Measurements from ENCODE around the gene GOLGA8J.
"Not testable (repeated sequence)": the region's sequence is repeated elsewhere in the genome, so short reads cannot be mapped to it uniquely, and the experiment has no call there.

Gene GOLGA8J, protein sequence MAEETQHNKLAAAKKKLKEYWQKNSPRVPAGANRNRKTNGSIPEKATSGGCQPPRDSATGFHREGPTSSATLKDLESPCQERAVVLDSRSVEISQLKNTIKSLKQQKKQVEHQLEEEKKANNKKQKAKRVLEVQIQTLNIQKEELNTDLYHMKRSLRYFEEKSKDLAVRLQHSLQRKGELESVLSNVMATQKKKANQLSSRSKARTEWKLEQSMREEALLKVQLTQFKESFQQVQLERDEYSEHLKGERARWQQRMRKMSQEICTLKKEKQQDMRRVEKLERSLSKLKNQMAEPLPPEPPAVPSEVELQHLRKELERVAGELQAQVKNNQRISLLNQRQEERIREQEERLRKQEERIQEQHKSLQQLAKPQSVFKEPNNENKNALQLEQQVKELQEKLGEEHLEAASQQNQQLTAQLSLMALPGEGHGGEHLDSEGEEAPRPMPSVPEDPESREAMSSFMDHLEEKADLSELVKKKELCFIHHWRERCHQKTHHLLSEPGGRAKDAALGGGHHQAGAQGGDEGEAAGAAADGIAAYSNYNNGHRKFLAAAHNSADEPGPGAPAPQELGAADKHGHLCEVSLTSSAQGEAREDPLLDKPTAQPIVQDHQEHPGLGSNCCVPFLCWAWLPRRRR

DNA sequence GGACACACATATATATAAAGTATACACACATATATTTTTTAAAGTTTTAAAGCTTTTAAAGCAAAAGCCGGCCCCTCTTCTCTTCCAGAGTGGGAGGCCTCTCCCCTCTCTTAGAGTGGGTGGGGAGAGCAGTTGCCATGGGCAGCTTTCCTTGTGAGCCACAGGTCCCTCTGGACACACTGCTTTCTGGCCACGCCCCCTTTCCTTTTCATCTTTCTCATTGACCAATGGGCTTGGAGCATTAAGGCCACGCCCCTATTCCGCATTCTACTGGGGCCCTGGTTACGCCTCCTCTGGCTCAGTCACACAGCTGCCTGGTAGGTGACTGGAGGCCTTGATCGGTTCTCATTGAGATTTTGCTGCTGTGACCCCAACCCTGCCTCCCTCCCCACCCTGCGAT is at the start of gene GOLGA8J:
TSS of gene GOLGA8J (plus strand) at position 301 of the 400 bp plus-strand sequence. CDS start at position 399, 98 bp downstream.
- not testable (repeated sequence) for DNase-seq

DNA sequence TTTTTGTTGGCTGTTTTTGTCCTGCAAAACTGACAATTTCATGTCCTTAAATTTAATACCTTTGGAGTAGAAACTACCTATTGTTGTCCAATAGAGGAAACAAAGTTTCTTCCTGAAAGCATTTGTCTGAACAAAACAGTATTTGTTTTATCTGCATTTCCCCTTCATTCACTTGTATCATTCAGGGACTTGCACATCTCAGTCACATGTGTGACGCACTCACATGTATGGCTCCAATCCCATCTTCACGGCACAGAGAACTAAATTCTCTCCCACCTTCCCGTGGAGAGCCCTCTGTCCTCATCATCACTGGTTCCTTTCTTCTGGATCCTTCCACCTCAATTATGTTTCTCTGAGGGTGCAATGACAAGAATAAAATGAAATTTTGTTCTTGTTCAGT is 49.5 kb upstream of the GOLGA8J start:
- DNase-seq: no peak

DNA sequence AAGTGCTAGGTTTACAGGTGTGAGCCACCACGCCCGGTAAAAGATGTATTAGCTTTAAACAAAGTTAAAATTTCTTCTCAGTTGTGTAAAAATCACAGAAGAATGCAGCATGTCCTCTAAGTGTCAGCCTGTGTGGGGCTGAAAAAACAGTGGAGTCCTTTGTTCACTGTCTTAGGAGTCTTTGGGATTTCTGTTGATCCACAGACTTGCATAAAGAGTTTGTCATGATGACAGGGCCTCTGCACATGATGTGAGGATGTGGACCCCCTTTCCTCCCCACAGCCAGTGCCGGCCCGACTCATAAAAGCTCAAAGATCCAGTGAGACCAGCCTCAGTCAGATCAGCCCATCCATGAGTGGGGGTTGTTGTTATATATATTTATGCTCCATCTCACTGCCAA is 49.0 kb upstream of the GOLGA8J start:
- DNase-seq: no peak

DNA sequence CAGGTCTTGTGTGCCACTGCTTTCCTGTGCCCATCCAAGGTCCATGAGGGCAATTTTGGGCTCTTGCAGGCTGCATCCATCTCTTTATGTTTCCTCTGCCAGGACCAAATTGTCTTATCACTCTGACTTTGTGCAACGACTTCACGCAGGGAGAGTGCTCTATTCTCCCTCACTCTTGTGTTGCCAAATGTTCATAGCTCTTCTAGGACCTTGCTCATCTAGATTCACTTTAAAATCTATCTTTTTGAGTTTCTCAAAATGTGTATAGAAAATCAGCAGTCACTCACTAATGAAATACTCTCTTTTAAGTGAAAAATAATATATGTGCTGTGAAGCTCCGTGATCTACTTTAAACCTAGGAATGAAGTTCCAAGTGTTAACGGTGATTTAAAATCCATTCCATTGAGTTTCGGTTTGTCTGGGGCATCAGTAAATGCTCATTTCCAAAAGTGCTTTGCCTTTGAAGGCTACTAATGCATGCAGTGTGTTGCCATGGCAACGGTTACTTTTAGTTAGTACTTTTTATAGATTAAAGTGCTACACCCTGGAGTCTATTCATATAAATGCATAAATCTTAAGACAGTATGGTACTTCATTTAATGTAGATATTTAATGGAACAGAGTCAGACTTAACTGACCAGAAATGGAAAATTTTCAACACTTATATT is 46.6 kb upstream of the GOLGA8J start:
- no peak for DNase-seq

DNA sequence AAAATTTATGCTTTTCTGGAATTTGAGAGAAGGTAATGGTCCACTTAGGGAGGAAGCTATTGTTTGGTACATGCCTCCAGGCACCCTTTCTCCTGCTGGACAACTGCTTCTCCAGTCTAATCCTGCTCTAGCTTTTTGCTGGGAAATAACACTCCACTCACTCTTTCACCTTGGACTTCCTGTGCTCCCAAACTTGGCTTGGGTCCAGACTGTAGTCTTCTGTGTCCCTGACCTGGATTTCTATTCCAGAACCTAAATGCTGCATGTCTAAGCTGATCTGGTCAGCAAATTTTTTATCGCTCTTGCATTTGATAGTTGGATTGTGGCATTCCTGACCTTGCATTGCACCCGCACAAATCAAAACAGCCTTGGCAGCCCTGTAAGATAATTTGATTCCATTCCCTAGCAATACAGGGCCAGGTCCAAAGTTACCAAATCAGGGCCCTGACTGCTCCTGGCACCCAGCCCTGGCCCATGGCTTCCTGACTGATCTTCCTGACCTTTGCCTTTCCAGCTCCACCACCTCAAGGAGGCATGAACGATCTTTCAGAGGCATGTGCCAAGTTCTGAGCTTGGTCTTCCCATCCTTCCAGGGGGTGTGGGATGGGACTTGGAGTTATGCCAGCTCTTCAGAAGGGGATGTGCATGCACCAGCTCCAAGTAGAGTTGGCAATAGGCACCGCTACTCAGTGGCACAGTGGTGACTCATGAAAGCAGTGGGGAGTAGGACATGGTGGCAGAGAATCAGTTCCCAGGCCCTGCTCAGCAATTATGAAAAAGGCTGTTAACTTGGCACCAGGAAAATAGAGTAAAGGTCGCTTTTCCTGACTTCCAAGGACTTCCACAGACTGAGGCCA is 43.9 kb upstream of the GOLGA8J start:
- no peak for DNase-seq

DNA sequence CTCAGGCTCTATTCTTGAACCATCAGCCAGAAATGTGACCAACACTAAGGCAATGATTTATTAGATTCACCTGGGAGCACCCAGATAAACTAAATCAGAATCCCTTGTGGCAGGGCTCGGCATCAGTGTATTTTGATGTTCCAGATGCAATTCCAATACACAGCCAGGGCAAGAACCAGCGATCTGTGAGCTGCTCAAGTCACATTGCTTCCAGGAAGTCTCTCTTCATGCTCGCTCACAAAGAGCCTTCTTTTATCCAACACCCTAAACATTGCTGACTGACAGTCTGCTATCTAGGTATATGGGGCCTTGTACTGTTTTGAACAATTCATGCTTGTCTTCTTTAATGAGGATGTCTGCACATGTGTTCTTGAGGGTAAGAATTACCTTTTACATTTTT is 40.9 kb upstream of the GOLGA8J start:
- no peak for DNase-seq

DNA sequence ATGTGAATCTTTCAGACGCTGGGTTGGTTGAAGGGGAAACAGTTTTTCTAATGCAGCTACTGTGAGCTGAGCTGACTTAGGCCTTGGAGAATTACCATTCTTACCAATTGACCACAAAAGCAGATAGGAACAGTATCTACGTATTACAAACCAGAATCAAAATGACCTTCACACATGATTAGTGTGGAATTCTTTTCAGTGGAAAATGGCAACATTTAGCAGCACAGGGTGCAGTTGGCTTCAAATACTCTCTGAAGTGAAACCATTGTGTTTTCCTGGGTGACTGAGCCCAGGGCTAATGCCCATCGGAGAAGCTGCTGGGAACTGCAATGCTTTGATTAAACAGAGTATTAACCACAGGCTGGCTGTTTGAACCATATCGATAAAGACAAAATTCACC is 40.2 kb upstream of the GOLGA8J start:
- DNase-seq: no peak

DNA sequence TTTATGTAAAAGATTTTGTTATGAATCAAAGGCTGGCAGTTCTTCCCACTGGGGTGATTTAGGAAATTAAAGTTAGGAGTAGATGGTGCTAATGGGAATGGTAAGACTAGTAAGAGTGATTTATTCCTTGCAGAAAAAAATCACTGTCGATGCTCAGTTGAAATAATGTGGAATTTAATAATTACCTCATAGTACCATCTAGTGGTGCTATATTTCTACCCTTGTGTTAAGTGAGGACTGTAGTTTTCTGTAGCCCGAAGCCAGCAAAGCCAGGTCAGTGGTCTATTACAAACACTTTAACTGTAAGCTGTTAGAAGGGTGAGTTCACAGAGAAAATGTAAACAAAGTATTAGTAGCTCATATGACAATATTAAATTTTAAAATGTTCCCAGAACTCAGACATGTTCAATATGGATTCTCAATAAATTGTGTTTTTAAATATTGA is 39.5 kb upstream of the GOLGA8J start:
- no peak for DNase-seq

DNA sequence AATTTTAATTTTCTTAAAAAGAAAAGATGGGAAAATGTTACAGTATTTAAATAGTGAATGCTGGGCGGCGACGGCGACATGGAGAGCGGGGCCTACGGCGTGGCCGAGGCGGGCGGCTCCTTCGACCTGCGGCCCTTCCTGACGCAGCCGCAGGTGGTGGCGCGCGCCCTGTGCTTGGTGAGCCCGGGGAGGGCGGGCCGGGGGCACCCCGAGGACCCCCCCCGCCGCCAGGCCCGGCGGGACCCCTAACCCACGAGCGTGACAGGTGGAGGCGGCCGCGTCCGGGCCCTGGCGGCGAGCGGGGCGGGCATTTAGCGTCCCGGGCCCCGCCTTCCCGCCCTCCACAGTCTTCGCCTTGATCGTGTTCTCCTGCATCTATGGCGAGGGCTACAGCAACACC is 38.4 kb upstream of the GOLGA8J start:
- no peak for DNase-seq

DNA sequence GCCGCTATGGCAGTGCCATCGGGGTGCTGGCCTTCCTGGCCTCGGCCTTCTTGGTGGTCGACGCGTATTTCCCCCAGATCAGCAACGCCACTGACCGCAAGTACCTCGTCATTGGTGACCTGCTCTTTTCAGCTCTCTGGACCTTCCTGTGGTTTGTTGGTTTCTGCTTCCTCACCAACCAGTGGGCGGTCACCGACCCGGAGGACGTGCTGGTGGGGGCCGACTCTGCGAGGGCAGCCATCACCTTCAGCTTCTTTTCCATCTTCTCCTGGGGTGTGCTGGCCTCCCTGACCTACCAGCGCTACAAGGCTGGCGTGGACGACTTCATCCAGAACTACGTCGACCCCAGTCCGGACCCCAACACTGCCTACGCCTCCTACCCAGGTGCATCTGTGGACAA is 37.9 kb upstream of the GOLGA8J start:
- not testable (repeated sequence) for DNase-seq

DNA sequence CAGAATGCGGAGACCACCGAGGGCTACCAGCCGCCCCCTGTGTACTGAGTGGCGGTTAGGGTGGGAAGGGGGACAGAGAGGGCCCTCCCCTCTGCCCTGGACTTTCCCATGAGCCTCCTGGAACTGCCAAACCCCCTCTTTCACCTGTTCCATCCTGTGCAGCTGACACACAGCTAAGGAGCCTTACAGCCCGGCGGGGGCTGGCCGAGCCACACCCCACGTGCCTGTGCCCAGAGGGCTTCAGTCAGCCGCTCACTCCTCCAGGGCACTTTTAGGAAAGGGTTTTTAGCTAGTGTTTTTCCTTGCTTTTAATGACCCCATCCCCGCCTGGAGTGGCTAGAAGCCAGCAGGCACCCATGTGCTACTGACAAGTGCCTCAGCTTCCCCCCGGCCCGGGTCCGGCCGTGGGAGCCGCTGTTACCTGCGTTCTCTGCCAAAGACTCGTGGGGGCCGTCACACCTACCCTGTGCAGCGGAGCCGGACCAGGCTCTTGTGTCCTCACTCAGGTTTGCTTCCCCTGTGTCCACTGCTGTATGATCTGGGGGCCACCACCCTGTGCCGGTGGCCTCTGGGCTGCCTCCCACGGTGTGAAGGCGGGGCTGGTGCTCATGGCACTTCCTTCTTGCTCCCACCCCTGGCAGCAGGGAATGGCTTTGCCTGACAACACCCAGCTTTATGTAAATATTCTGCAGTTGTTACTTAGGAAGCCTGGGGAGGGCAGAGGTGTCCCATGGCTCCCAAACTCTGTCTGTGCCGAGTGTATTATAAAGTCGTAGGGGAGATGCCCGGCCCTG is 37.3 kb upstream of the GOLGA8J start:
- DNase-seq: not testable (repeated sequence)

DNA sequence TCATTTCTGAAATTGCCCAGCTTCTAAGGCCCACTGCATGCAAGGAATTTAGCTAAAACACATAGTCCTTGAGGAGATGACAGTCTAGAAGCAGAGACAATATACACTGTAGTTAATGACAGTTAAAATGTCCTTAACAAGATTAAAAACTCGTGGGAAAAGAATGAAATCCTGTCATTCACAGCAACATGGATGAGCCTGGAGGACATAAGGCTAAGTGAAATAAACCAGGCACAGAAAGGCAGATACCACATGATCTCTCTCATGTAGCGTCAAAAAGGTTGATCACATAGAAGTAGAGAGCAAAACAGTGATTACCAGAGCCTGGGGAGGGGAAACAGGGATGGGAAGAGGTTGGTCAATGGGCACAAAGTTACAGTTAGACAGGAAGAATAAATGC is 36.3 kb upstream of the GOLGA8J start:
- DNase-seq: no peak

DNA sequence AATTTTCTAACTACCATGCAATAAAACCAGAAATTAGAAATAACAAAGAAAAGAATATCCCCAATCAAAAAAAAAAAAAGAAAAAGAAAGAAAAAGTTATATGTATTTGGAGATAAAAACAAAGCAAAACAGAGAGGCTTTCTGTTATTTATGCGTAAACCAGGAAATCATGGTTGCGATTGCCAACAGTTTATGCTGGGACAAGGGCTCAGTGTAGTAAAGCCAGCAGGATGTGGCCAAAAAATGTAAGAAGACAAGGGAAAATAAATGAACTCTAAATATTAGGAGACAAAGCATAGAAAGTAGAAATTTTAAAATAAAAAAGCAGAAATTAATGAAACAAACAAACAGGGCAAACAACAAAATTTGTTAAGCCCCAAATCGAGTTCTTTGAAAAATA is 27.2 kb upstream of the GOLGA8J start:
- DNase-seq: no peak

DNA sequence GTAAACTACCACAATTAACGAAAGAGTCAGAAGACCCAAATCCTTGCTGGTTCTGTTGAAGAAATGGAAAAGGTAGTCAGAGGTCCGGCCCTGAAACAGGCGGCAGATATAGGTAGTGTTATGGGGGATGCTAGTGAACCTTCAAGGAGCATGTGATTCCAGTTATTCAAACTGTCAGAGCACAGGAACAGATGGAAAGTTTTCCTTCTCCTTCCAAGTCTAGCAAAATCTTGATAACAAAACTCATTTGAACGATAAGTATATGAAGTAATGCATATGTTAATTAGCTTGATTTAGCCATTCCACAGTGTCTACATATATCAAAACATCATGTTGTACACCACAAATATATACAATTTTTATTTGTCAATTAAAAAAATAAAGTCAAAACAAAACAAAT is 26.6 kb upstream of the GOLGA8J start:
- no peak for DNase-seq

DNA sequence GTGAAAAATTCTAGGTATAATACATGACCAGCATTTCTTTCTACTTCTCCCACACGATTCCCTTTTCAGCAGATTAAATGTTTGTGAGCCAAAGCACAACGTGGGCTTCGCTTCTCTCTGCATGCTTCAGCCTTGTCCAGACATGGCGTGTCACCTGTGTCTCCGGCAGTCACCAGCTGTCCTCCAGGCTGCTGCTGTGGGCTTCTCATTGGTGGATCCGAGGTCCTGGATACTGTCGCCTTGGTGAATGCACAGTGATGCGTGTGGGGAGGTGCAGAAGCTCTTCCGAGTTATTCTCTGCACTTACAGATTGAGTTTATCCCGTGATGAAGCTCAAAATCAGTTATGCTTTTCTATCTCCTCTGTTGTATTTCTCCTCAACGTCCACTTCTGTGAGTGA is 23.0 kb upstream of the GOLGA8J start:
- no peak for DNase-seq

DNA sequence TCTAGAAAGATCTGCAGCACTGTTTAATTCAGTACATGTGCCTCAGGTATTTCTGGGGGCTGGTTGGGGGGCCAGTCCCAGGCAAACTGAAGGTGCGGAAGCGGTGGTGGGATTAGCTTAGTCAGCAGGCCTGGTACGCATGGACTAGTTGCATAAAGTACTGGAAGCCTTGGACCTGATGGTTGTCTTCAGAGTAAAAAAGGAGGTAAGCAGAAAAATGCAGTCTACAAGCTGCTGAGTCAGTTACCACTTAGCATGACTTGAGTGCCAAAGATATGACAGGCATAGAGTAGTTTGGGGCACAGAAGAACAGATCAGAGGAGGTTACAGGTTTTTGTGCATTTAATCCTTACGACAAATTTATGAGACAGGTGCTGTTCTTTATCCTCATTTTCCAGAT is 19.9 kb upstream of the GOLGA8J start:
- DNase-seq: no peak

DNA sequence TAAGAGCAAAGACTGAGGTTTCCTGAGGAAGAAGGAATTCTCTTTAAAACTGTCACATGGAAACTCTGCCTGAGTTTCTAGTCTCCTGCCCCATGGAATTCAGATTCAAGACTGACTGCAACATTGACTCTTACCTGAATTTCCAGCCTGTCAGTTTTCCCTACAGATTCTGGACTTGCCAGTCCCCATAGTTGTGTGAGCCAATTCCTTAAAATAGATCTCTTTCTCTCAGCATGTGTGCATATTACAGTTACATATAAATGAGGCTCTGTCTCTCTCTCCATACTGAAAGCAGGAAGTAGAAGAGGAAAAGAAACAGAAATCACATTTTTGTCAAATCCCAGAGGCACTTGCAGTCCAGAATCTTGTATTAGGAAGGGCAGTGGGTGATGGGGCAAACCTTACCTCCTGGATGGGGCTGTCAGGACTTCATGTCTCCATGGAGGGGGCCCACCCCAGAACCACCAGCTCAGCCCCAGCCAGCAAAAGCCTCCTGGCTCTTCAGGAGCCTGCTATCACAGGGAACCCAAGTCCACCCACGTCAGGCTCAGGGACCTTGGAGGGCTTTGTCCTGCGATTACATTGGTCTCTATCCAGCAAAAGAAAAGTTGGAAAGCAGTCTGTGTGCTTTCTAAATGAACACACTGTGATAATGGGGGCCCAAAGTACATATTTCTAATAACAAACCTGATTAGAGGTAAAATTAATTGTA is 18.8 kb upstream of the GOLGA8J start:
- no peak for DNase-seq

DNA sequence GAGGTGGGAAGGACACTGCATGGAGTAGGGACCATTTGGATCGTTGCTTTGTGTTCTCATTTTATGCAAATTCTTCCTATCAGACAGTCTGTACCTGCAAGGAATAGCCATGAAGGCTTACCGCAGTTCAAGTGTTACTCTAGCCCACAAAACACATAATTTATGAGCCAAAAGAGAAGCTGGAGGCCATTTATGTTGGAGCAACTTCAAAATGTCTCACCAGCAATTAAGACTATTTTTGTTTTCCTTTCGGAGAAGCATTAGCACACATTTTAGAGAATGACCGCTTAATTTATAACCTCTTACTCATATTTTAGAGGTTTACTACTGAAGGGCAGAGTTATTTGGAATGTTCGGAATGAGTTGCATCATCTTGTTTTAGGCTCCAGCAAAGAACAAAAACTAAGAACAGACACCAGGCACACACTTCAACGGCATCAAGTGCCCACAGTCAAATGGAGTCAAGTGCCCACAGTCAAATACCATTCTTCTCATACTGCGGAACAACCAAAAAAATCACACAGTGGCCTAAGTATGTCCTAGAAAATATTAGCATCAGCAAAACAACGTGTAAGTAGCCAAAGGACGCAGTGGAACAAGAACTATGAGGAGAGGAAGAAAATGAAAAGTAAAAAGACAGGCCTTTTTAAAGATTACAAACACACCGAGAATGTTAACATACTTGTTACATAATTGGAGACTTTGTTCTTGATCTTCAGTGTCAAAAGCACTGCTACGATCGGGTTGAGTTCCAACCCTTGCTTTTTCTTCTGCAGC is 17.5 kb upstream of the GOLGA8J start:
- no peak for DNase-seq

DNA sequence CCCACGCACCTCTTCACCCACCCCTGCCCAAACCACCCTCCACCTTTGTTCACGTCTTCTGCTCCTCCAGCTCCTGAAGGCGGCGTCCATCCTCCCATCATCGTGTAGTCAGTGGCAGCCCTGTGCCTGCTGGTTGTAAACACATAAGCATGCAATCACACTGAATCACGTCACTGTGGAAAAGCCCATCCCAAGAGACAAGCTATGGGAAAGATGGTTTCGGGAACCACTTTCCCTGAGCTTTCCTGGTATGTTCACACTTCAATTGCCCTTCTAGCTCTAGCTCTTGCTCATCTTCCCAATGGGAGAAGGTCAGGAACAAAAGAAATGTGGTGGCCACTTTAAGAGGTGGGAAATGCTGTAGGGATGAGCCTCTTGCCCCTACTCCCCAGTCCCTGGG is 14.4 kb upstream of the GOLGA8J start:
- DNase-seq: no peak

DNA sequence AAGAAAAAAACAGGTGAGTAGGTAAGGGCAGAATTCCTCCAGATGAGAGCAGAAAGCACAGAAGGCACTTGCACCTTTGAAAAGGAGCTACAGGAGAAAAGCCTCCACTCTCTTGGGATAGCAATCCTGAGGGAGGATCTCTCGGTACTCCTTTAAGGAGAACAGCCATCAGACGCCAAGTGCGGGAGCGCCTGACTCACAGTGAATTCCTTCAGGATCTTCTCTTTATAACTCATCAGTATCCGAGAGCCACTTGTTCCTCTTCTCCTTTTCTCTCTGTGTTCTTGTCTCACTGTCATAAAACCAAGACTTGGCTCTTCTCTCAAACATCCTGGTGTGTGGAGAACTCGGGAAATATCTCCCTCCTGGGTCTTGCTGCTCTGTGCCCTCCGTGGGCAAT is 10.1 kb upstream of the GOLGA8J start:
- DNase-seq: no peak

DNA sequence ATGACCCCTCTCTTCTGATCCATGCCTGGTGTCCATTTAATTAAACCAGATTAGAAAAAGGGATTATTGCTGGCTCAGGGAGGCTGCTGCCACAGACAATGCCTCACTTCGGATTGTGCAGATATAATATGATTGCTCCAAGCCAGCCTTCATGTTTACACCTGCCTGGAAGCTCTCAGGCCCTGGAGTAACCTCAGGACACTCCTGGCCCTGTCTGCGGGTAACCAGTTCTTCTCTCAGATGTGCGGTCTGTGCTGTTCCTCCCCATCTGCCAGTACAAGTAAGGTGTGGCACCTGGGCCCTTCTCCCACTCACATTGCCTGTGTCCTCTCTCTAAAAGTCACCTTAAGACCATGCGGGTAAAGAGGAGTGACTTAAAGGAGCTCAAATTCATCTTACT is 8.8 kb upstream of the GOLGA8J start:
- no peak for DNase-seq

All from activated CD4-positive, alpha-beta T cell treated with anti-CD3 and anti-CD28 coated beads for 48 hours (primary cell).